GM19395 (cell line): Measurements from ENCODE around the gene SH3BGR.
"Not testable (repeated sequence)": the region's sequence is repeated elsewhere in the genome, so short reads cannot be mapped to it uniquely, and the experiment has no call there.

Experiments used
- ATAC-seq: cut with Tn5 transposase; IDR thresholded peaks from one replicate; pipeline ENCODE4 v1.9.1; 2021; ENCODE audit warnings: mild to moderate bottlenecking, moderate library complexity; ENCODE audit not compliant: unreplicated experiment

The SH3BGR gene

GRCh38 chr21:39451332-39452206 lies at the start of gene SH3BGR:
Gene SH3BGR (plus strand): TSS chr21:39451970. CDS start chr21:39452097, 127 bp downstream.
- no peak for ATAC-seq

- ATAC-seq = no peak
Measured at GRCh38 chr21:39406065-39406464, 45.7 kb upstream of the SH3BGR start.

- ATAC-seq = not testable (repeated sequence)
Measured at GRCh38 chr21:39419204-39419603, 32.6 kb upstream of the SH3BGR start.

GRCh38 chr21:39422527-39423241 lies 29.1 kb upstream of the SH3BGR start:
- no peak for ATAC-seq

- ATAC-seq = no peak
Measured at GRCh38 chr21:39429445-39429844, 22.3 kb upstream of the SH3BGR start.

- no peak for ATAC-seq
Measured at GRCh38 chr21:39430016-39430415, 21.8 kb upstream of the SH3BGR start.

GRCh38 chr21:39430457-39430856 lies 21.3 kb upstream of the SH3BGR start:
- ATAC-seq = no peak

- ATAC-seq = no peak
Measured at GRCh38 chr21:39430954-39431353, 20.8 kb upstream of the SH3BGR start.

- no peak for ATAC-seq
Measured at GRCh38 chr21:39434950-39435349, 16.8 kb upstream of the SH3BGR start.

GRCh38 chr21:39439232-39439631 lies 12.5 kb upstream of the SH3BGR start:
- ATAC-seq = no peak

- peak; percentile 36 for ATAC-seq
Measured at GRCh38 chr21:39441502-39442475, 10.0 kb upstream of the SH3BGR start.

- peak; percentile 16 for ATAC-seq
Measured at GRCh38 chr21:39444421-39445180, 7.2 kb upstream of the SH3BGR start.

GRCh38 chr21:39445321-39446269 lies 6.2 kb upstream of the SH3BGR start, which contains the start of gene LCA5L:
Gene LCA5L (minus strand): TSS chr21:39445778. CDS start chr21:39428493, 17,285 bp downstream.
- peak; percentile 87 for ATAC-seq

- ATAC-seq = no peak
Measured at GRCh38 chr21:39447264-39447663, 4.5 kb upstream of the SH3BGR start.

GRCh38 chr21:39452207-39452969 lies 618 bp downstream of the SH3BGR start:
- ATAC-seq = no peak

GRCh38 chr21:39452970-39453342 lies 1.2 kb downstream of the SH3BGR start:
- ATAC-seq = no peak

GRCh38 chr21:39453571-39454179 lies 1.9 kb downstream of the SH3BGR start:
- ATAC-seq = no peak
